NT2/D1 (cell line): ENCODE data around the gene SH3BP5.

ENCODE experiments used
- DNase-seq: peaks from one replicate; pipeline ENCODE4 v3.0.0-alpha.2; 2011; ENCODE audit warnings: low read depth, low spot score
- H3K27me3 ChIP-seq: 2 replicates; pipeline ENCODE4 v1.6.0; 2011; ENCODE audit warnings: mild to moderate bottlenecking; ENCODE audit not compliant: insufficient read length, insufficient read depth
- H3K36me3 ChIP-seq: 2 replicates; pipeline ENCODE4 v1.6.1; 2011; ENCODE audit warnings: mild to moderate bottlenecking, low read length, mixed read lengths; ENCODE audit not compliant: insufficient read depth, insufficient read length
- H3K4me1 ChIP-seq: 2 replicates; pipeline ENCODE4 v1.5.1; 2011; ENCODE audit not compliant: insufficient read depth, insufficient read length
- H3K4me3 ChIP-seq: 2 replicates; pipeline ENCODE4 v1.5.1; 2011; ENCODE audit warnings: low read depth; ENCODE audit not compliant: insufficient read length
- H3K9ac ChIP-seq: 2 replicates; pipeline ENCODE4 v1.6.0; 2011; ENCODE audit warnings: low read depth; ENCODE audit not compliant: insufficient read length
- H3K9me3 ChIP-seq: 2 replicates; pipeline ENCODE4 v1.5.1; 2011; ENCODE audit warnings: mild to moderate bottlenecking, low read length; ENCODE audit not compliant: insufficient read depth
- SUZ12 ChIP-seq: IDR thresholded peaks from 2 replicates; pipeline ENCODE4 v1.6.1; 2011; ENCODE audit not compliant: insufficient read length, insufficient read depth; ENCODE audit errors: extremely low read depth
- YY1 ChIP-seq: IDR thresholded peaks from 2 replicates; pipeline ENCODE4 v1.6.1; 2011; ENCODE audit not compliant: insufficient read length, insufficient read depth
- ZNF274 ChIP-seq: IDR thresholded peaks from 2 replicates; pipeline ENCODE4 v1.6.1; 2011; ENCODE audit warnings: mild to moderate bottlenecking, low read depth, low read length

Gene SH3BP5

DNA sequence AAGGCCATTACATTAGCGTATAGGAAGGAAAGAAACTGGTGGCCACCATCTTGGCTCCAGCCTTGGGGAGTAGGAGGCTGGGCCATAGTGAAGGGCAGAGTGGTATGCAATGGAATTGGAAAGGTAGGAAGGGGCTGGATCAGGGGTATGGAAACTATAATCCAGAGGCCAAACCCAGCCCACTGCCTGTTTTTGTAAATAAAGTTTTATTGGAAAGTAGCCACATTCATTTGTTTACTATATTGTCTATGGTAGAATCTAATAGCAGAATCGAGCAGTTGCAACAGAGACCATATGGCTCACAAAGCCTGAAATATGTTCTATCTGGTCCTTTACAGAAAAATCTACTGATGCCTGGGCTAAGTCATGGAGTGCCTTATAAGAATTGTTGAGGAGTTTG is 14.1 kb upstream of the SH3BP5 start:
- H3K9me3 ChIP-seq, result peaks cover 4% of the 10 kb centered on the region; the same call in 1 of the 2 replicates
- H3K4me1 ChIP-seq, result peaks cover 1% of the 10 kb centered on the region
- H3K27me3 ChIP-seq, result no peaks in the 10 kb centered on the region
- no peak for TF ChIP-seq SUZ12
- no peak for TF ChIP-seq YY1
- TF ChIP-seq ZNF274, result no peak
- no peak for DNase-seq
- H3K36me3 ChIP-seq, result no peaks in the 10 kb centered on the region
- H3K4me3 ChIP-seq, result no peak overlapping the region
- H3K9ac ChIP-seq, result no peak overlapping the region

DNA sequence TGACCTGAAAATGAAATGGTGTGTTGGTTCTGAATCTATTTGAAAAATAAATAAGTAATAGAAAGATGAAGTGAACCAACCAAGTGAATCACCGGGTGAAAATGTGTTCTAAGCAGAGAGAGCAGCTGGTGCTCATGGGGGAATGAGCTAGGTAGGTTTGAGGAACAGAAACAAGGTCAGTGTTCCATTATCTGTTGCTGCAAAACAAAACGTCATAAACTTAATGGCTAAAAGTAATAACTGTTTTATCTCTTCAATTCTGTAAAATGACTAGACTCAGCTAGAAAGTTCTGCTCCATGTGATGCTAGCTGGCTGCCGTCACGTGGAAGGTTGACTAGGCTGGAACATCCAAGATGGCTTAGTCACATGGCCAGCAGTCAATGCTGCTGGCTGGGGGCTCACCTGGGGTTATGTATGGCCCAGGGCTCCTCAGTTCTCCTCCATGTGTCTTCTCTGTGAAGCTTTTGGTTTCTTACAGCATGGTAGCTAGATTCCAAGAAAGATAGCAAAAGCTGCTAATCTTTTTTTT is 13.3 kb upstream of the SH3BP5 start:
- H3K4me3 ChIP-seq, result no peak overlapping the region
- no peak overlapping the region for H3K9ac ChIP-seq
- no peak for TF ChIP-seq YY1
- TF ChIP-seq ZNF274, result no peak
- TF ChIP-seq SUZ12, result no peak
- H3K36me3 ChIP-seq, result no peaks in the 10 kb centered on the region
- no peaks in the 10 kb centered on the region for H3K4me1 ChIP-seq
- DNase-seq, result no peak
- peaks cover 4% of the 10 kb centered on the region; the same call in 1 of the 2 replicates for H3K9me3 ChIP-seq
- H3K27me3 ChIP-seq, result no peaks in the 10 kb centered on the region

DNA sequence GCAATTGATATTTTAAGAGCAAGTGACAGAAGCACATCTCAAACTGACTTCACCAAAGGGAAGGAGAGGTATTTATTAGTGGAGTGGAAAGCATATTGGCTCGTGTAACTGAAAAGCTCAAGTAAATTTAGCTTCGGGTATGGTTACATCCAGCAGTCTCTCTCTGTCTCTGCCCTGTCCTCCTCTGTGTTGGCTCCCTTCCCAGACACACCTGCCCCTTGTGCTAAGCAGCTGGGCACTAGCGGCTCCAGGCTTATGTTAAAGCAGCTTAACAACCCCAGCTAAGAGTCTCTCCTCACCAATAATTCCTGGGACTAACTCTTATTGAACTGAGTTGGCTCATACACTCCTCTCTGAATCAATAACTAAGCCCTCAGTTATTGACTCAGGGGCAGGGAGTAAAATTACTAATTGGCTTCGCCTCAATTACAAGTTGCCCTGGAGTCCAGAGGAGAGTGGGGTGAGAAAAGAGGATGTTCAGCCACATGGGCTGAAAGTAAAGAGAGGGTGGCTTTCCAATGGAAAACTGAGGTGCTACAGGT is 12.8 kb upstream of the SH3BP5 start:
- DNase-seq, result no peak
- TF ChIP-seq SUZ12 (no peak), ZNF274 (no peak), YY1 (no peak)
- Histone ChIP-seq H3K27me3 (no peaks in the 10 kb centered on the region), H3K4me1 (no peaks in the 10 kb centered on the region), H3K36me3 (no peaks in the 10 kb centered on the region), H3K9ac (no peak overlapping the region), H3K4me3 (no peak overlapping the region), H3K9me3 (peaks cover 4% of the 10 kb centered on the region; the same call in 1 of the 2 replicates)

DNA sequence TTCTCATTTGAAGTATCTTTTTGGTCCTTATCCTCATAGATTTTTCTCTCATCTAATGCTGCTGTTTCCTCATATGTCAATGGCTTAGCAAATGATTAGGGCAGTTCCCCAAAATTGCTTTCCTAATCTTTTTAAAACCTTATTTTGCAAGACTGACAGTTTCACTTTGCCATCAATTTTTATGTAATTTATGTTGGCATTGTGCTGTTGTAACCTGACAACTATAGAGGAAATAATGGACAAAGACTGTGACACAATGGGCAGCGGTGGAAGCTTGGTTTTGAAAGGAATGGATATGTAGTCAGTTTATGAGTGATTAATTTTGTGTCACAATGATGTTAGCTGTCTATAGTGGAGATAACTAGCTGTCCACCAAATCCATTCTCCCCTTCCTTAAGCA is 10.6 kb upstream of the SH3BP5 start:
- no peak for DNase-seq
- no peaks in the 10 kb centered on the region for H3K9me3 ChIP-seq
- H3K4me1 ChIP-seq, result no peaks in the 10 kb centered on the region
- no peaks in the 10 kb centered on the region for H3K36me3 ChIP-seq
- H3K9ac ChIP-seq, result no peak overlapping the region
- no peak overlapping the region for H3K4me3 ChIP-seq
- no peaks in the 10 kb centered on the region for H3K27me3 ChIP-seq
- no peak for TF ChIP-seq SUZ12
- TF ChIP-seq YY1, result no peak
- no peak for TF ChIP-seq ZNF274

DNA sequence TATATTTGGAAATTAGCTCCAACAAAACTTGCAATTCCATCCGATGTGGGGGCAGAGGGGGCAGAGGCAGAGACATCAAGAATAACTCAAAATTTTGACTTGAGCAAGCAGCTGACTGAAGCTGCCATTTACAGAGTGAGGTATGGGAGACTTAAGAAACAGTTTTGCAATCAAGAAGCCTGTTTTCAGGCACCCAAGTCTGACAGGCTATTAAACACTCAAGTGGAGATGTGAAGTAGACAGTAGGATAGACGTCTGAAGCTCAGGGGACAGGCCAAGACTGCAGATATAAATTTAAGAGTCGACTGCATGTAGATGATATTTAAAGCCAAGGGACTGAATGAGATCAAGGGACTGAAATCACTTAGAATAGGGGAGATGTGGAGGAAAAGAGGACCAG is 9.9 kb upstream of the SH3BP5 start:
- no peaks in the 10 kb centered on the region for H3K27me3 ChIP-seq

DNA sequence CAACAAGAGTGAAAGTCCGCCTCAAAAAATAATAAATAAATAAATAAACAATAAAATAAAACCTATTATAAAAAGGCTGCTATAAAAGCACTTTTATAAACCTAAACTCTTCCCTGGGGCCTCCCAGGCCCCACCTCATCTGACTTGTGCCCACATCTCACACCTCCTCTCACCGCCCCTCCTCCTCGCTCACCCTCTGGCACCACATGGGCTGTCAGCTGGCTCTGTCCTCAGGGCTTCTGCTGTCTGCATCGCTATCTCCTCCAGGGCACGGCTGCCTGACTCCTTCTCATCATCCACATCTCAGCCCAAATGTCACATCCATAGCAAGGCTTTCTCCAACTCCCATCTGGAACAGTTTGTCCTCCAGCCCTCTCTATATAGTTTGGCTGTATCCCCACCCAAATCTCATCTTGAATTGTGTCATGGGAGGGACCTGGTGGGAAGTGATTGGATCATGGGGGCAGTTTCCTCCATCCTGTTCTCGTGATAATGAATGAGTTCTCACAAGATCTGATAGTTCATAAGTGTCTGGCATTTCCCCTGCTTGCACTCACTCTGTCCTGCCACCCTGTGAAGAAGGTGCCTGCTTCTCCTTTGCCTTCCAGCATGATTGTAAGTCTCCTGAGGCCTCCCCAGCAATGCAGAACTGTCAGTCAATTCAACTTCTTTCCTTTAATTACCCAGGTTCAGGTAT is 8.8 kb upstream of the SH3BP5 start:
- Histone ChIP-seq H3K27me3 (no peaks in the 10 kb centered on the region), H3K9ac (no peak overlapping the region), H3K36me3 (no peaks in the 10 kb centered on the region), H3K4me3 (no peak overlapping the region), H3K4me1 (no peaks in the 10 kb centered on the region), H3K9me3 (no peaks in the 10 kb centered on the region)
- TF ChIP-seq ZNF274 (no peak), SUZ12 (no peak), YY1 (no peak)
- DNase-seq, result no peak

More for the DNA sequence above, 9.9 kb upstream of the SH3BP5 start:
- Histone ChIP-seq H3K4me1 (no peaks in the 10 kb centered on the region), H3K9ac (no peak overlapping the region), H3K36me3 (no peaks in the 10 kb centered on the region), H3K9me3 (no peaks in the 10 kb centered on the region), H3K4me3 (no peak overlapping the region)
- no peak for DNase-seq
- no peak for TF ChIP-seq SUZ12
- TF ChIP-seq ZNF274, result no peak
- TF ChIP-seq YY1, result no peak

DNA sequence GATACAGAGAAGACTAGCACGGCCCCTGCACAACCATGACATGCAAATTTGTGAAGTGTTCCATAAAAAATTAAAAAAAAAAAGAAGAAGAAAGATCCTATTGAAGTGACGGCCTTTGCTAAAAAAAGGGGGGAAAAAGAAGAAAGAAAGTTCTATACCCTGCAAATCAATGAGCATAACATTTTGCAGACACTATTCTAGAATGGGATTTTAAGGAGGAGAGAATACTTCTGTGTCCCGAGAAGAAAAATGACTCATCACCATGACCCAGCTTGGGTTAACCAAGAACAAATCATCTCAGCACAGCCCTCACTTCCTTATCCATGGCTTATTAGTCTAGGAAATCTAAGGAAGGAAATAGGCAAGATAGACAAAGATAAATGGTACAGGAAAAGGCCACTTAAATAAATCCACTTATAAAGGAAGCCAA is 7.4 kb upstream of the SH3BP5 start:
- no peaks in the 10 kb centered on the region for H3K27me3 ChIP-seq
- H3K9me3 ChIP-seq, result no peaks in the 10 kb centered on the region
- no peaks in the 10 kb centered on the region for H3K4me1 ChIP-seq
- H3K9ac ChIP-seq, result no peak overlapping the region
- no peak overlapping the region for H3K4me3 ChIP-seq
- TF ChIP-seq YY1 (no peak), SUZ12 (no peak), ZNF274 (no peak)
- no peak for DNase-seq
- H3K36me3 ChIP-seq, result no peaks in the 10 kb centered on the region
